HepG2 (cell line): ENCODE results near the gene CTLA4. TPM values are rescaled to one million over a fixed set of nuclear protein-coding genes. Genes with fewer than 3 reads are reported as not detected.

Experiments
- ATAC-seq: fragments of 200-7000 bp; cut with Tn5 transposase; 3 replicates; pipeline ENCODE4 v1.9.1; 2020; ENCODE audit warnings: mild to moderate bottlenecking, moderate library complexity
- BruUV-seq: library from RNA; stranded (reverse); fragments of 400-500 nt; replicated peaks from 2 replicates; lab custom pipeline; 2021; lab: Mats Ljungman, UMichigan
- CTCF ChIA-PET: fragments of 300-600 bp; formaldehyde crosslinking; extraction: SDS; loops from one replicate; lab custom pipeline; 2021; ENCODE audit warnings: low total read pairs, inconsistent platforms, low intra/inter-chr PET ratio; lab: Yijun Ruan, JAX
- POLR2A ChIA-PET: fragments of 350-600 bp; sonication (Branson Sonifier 250); formaldehyde crosslinking; loops from one replicate; lab custom pipeline; 2020; ENCODE audit warnings: antibody characterized with exemption, inconsistent platforms; lab: Yijun Ruan, JAX
- DNase-seq: peaks from one replicate; pipeline ENCODE4 v3.0.0-alpha.2; 2015; ENCODE audit warnings: low spot score
- FAIRE-seq: peaks from 3 replicates; lab custom pipeline; 2011; peaks lifted over from hg19 to GRCh38; lab: Jason Lieb, UNC
- H2AFZ ChIP-seq: one replicate; pipeline ENCODE4 v1.6.1; 2011; ENCODE audit warnings: low read length, inconsistent platforms
- H3K27ac ChIP-seq: fragments of 300-600 bp; 3 replicates; pipeline ENCODE4 v1.8.0; 2011; ENCODE audit warnings: mixed run types, mild to moderate bottlenecking, mixed read lengths, low read length, inconsistent platforms; ENCODE audit not compliant: insufficient read depth; ENCODE audit errors: extremely low read length
- H3K27me3 ChIP-seq, 2 experiments: fragments of 200-600 bp in 1 of 2; 2 replicates in 1 of 2; 3 replicates in 1 of 2; pipeline versions ENCODE4 v1.6.0 to v1.8.0; 2011; ENCODE audit warnings: low read length in 2 of 2, mild to moderate bottlenecking in 2 of 2, moderate library complexity in 2 of 2, inconsistent platforms in 1 of 2; ENCODE audit not compliant: insufficient read depth in 2 of 2, control insufficient read depth in 1 of 2
- H3K36me3 ChIP-seq, 2 experiments: fragments of 200-600 bp in 1 of 2; replicated peaks in 1 of 2; 2 replicates in 1 of 2; 3 replicates in 1 of 2; pipeline versions ENCODE4 v1.5.1 to v1.8.0; 2011; ENCODE audit warnings: low read length in 2 of 2, inconsistent platforms in 1 of 2; ENCODE audit not compliant: insufficient read depth in 2 of 2, control insufficient read depth in 1 of 2
- H3K4me1 ChIP-seq: 2 replicates; pipeline ENCODE4 v1.5.1; 2012; ENCODE audit warnings: low read length, inconsistent platforms; ENCODE audit not compliant: insufficient read depth
- H3K4me2 ChIP-seq: 2 replicates; pipeline ENCODE4 v1.6.0; 2011; ENCODE audit warnings: low read depth, low read length, inconsistent platforms
- H3K4me3 ChIP-seq, 3 experiments: fragments of 200-600 bp in 1 of 3; sonication (generic), shearing (Covaris generic) in 1 of 3; replicated peaks in 1 of 3; 2 replicates each; pipeline ENCODE4 v1.5.1; 2011 to 2016; ENCODE audit warnings: low read length in 3 of 3, inconsistent platforms in 2 of 3, low read depth in 2 of 3, mild to moderate bottlenecking in 2 of 3, control low read depth in 1 of 3, mixed read lengths in 1 of 3; ENCODE audit not compliant: insufficient read depth in 1 of 3
- H3K79me2 ChIP-seq: one replicate; pipeline ENCODE4 v1.6.1; 2011; ENCODE audit warnings: low read length, inconsistent platforms; ENCODE audit not compliant: insufficient read depth
- H3K9ac ChIP-seq: 2 replicates; pipeline ENCODE4 v1.6.0; 2011; ENCODE audit warnings: mild to moderate bottlenecking, low read depth, low read length, inconsistent platforms; ENCODE audit not compliant: insufficient read depth
- H3K9me3 ChIP-seq: 2 replicates; pipeline ENCODE4 v1.5.1; 2012; ENCODE audit warnings: mild to moderate bottlenecking, low read length
- H4K20me1 ChIP-seq: 2 replicates; pipeline ENCODE4 v1.6.0; 2011; ENCODE audit warnings: inconsistent platforms, mild to moderate bottlenecking, low read length, moderate library complexity; ENCODE audit not compliant: insufficient read depth
- CEBPB ChIP-seq: IDR thresholded peaks from 2 replicates; pipeline ENCODE4 v1.6.1; 2011; ENCODE audit warnings: low read depth, low read length, improper control_type of control experiment, borderline replicate concordance
- CHCHD3 ChIP-seq: sonication (generic); formaldehyde crosslinking; IDR thresholded peaks from 2 replicates; pipeline ENCODE4 v1.8.0; 2022; ENCODE audit warnings: mild to moderate bottlenecking, missing genetic modification reagents, moderate library complexity
- CHD4 ChIP-seq: fragments of 200-600 bp; sonication (generic); IDR thresholded peaks from 2 replicates; pipeline ENCODE4 v1.7.0; 2017; ENCODE audit warnings: mild to moderate bottlenecking, low read length, borderline replicate concordance
- HCFC1 ChIP-seq: fragments of 150-350 bp; IDR thresholded peaks from 2 replicates; pipeline ENCODE4 v1.6.1; 2014; ENCODE audit warnings: low read depth, low read length
- HNF4G ChIP-seq, 2 experiments: sonication (generic) in 1 of 2; formaldehyde crosslinking in 1 of 2; IDR thresholded peaks; 2 replicates each; pipeline versions ENCODE4 v1.4.0 to v1.6.1; 2011 to 2020; ENCODE audit warnings: borderline replicate concordance in 2 of 2, low read depth in 2 of 2, mild to moderate bottlenecking in 2 of 2, low read length in 1 of 2, missing genetic modification reagents in 1 of 2, moderate library complexity in 1 of 2
- ISL2 ChIP-seq: sonication (generic); formaldehyde crosslinking; IDR thresholded peaks from 2 replicates; pipeline ENCODE4 v1.5.0; 2020; ENCODE audit warnings: missing genetic modification reagents
- KDM5A ChIP-seq: fragments of 200-600 bp; sonication (generic); IDR thresholded peaks from 2 replicates; pipeline ENCODE4 v1.7.0; 2018; ENCODE audit warnings: antibody characterized with exemption, mild to moderate bottlenecking, low read length, borderline replicate concordance
- MIXL1 ChIP-seq: IDR thresholded peaks from 2 replicates; pipeline ENCODE4 v1.6.1; 2016
- MYC ChIP-seq: sonication (generic); formaldehyde crosslinking; IDR thresholded peaks from 2 replicates; pipeline ENCODE4 v1.9.0; 2021; ENCODE audit warnings: missing genetic modification reagents, borderline replicate concordance
- NCOR1 ChIP-seq: fragments of 200-600 bp; sonication (generic); IDR thresholded peaks from 2 replicates; pipeline ENCODE4 v1.7.0; 2017; ENCODE audit warnings: antibody characterized with exemption, low read length, borderline replicate concordance
- POGK ChIP-seq: sonication (generic); formaldehyde crosslinking; conservative IDR thresholded peaks from 2 replicates; pipeline ENCODE4 v1.8.0; 2022; ENCODE audit warnings: mild to moderate bottlenecking, moderate library complexity, missing genetic modification reagents
- RFX3 ChIP-seq: IDR thresholded peaks from 2 replicates; pipeline ENCODE4 v1.6.1; 2016; ENCODE audit warnings: missing biosample characterization, missing genetic modification reagents
- SALL1 ChIP-seq: sonication (generic); formaldehyde crosslinking; IDR thresholded peaks from 2 replicates; pipeline ENCODE4 v1.8.0; 2022; ENCODE audit warnings: mild to moderate bottlenecking, missing genetic modification reagents
- SP2 ChIP-seq: sonication (generic); formaldehyde crosslinking; IDR thresholded peaks from 2 replicates; pipeline ENCODE4 v1.5.1; 2020; ENCODE audit warnings: mild to moderate bottlenecking, missing genetic modification reagents
- ZNF180 ChIP-seq: sonication (generic); formaldehyde crosslinking; IDR thresholded peaks from 2 replicates; pipeline ENCODE4 v1.4.0; 2020; ENCODE audit warnings: low read depth, missing genetic modification reagents, borderline replicate concordance
- ZNF256 ChIP-seq: sonication (generic); formaldehyde crosslinking; conservative IDR thresholded peaks from 2 replicates; pipeline ENCODE4 v1.4.0; 2020; ENCODE audit warnings: missing genetic modification reagents
- ZNF724P ChIP-seq: sonication (generic); formaldehyde crosslinking; IDR thresholded peaks from 2 replicates; pipeline ENCODE4 v1.8.0; 2022; ENCODE audit warnings: missing genetic modification reagents, borderline replicate concordance
- ZNF879 ChIP-seq: sonication (generic); formaldehyde crosslinking; IDR thresholded peaks from 2 replicates; pipeline ENCODE4 v1.8.1; 2023; ENCODE audit warnings: missing genetic modification reagents
- WGBS: methylation state at CpG from one replicate; pipeline ENCODE4 v1.1.6; 2017; ENCODE audit warnings: low lambda C conversion rate; 5-methylcytosine and 5-hydroxymethylcytosine counted together
- in situ Hi-C: cut with HindIII; loops from 2 replicates; pipeline ENCODE4 v1.10.0; 2017; ENCODE audit warnings: low pct_unique_long_range_greater_than_20kb; ENCODE audit not compliant: extremely low pct_ligation_motif_present
- intact Hi-C: fragments of 100-400 bp; cut with micrococcal nuclease; formaldehyde crosslinking; loops from one replicate; pipeline ENCODE4 v1.10.0; 2022; ENCODE audit not compliant: unreplicated experiment
- polyA plus RNA-seq, 8 experiments: library from polyadenylated mRNA; depleted of rRNA in 3 of 8; stranded (reverse) in 7 of 8; unstranded in 1 of 8; fragments of >200 nt; fragmentation: Illumina TruSeq in 4 of 8; extraction: Trizol in 4 of 8; gene quantifications; 2 replicates each; pipeline versions ENCODE4 v1.2.1 to v1.2.3, GENCODE V29; 2011 to 2016; ENCODE audit warnings: low read depth in 4 of 8, missing spikeins in 1 of 8, mixed read lengths in 1 of 8; ENCODE audit not compliant: insufficient read depth in 1 of 8
- total RNA-seq, 5 experiments: library from RNA; depleted of rRNA; stranded (reverse); fragments of >200 nt; fragmentation: Illumina TruSeq; extraction: Trizol; gene quantifications; 2 replicates each; pipeline ENCODE4 v1.2.3, GENCODE V29; 2016; ENCODE audit warnings: low read depth in 1 of 5
- TF ChIP-seq, protein P1 (sequence below): IDR thresholded peaks from 2 replicates; pipeline ENCODE4 v1.6.1; 2016; ENCODE audit warnings: missing biosample characterization, missing genetic modification reagents, low read depth
- TF ChIP-seq, protein P2 (sequence below): IDR thresholded peaks from 2 replicates; pipeline ENCODE4 v1.6.1; 2016; ENCODE audit warnings: control low read depth

The CTLA4 gene
- total and polyA plus RNA-seq, 2 of the 13 experiments (the other 11 are each of a cell fraction or from before 2014, with no cell fraction given): 0.16 TPM; not detected in 1

GRCh38 chr2:203893840-203894239, 26.3 kb downstream of the CTLA4 start (continued):
- TF ChIP-seq HCFC1: no peak
- no peak for TF ChIP-seq NCOR1
- no peak for TF ChIP-seq POGK (CRISPR knock-in tag)
- no peak for TF ChIP-seq KDM5A
- TF ChIP-seq, protein P1, sequence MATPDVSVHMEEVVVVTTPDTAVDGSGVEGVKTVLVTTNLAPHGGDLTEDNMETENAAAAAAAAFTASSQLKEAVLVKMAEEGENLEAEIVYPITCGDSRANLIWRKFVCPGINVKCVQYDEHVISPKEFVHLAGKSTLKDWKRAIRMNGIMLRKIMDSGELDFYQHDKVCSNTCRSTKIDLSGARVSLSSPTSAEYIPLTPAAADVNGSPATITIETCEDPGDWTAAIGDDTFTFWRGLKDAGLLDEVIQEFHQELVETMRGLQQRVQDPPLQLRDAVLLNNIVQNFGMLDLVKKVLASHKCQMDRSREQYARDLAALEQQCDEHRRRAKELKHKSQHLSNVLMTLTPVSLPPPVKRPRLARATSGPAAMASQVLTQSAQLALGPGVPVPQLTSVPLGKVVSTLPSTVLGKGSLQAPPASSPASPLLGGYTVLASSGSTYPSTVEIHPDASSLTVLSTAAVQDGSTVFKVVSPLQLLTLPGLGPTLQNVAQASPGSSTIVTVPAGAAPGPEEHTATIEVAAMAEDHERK (CRISPR knock-in tag): no peak
- TF ChIP-seq, protein P2, sequence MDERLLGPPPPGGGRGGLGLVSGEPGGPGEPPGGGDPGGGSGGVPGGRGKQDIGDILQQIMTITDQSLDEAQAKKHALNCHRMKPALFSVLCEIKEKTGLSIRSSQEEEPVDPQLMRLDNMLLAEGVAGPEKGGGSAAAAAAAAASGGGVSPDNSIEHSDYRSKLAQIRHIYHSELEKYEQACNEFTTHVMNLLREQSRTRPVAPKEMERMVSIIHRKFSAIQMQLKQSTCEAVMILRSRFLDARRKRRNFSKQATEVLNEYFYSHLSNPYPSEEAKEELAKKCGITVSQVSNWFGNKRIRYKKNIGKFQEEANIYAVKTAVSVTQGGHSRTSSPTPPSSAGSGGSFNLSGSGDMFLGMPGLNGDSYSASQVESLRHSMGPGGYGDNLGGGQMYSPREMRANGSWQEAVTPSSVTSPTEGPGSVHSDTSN (CRISPR knock-in tag): no peak
- no peak for TF ChIP-seq CHD4

- Histone ChIP-seq H3K36me3 (no peaks in the 10 kb centered on the region), H3K4me1 (no peaks in the 10 kb centered on the region), H3K27me3 (no peaks in the 10 kb centered on the region; a peak in 1 of 5 replicates), H3K4me2 (no peak overlapping the region), H3K9ac (no peak overlapping the region), H3K27ac (no peak overlapping the region), H2AFZ (no peak overlapping the region), H3K9me3 (no peaks in the 10 kb centered on the region), H3K79me2 (no peaks in the 10 kb centered on the region), H4K20me1 (no peaks in the 10 kb centered on the region), H3K4me3 (no peak overlapping the region)
- DNase-seq (no peak), ATAC-seq (no peak), FAIRE-seq (no peak)
- POLR2A ChIA-PET: no interaction called here
- no TSS peak for BruUV-seq
- intact Hi-C loops (no loop called here), in situ Hi-C loops (no loop called here)
- CTCF ChIA-PET: no interaction called here
- 30% methylated on average over 1 of the region's 1 CpG for WGBS
- no peak for TF ChIP-seq CHCHD3 (CRISPR knock-in tag)
- TF ChIP-seq ISL2: no peak
- no peak for TF ChIP-seq SP2
- no peak for TF ChIP-seq CEBPB
- TF ChIP-seq ZNF256 (CRISPR knock-in tag): no peak
- no peak for TF ChIP-seq SALL1 (CRISPR knock-in tag)
- no peak for TF ChIP-seq MYC (CRISPR knock-in tag)
- TF ChIP-seq ZNF879 (CRISPR knock-in tag): no peak
- TF ChIP-seq ZNF180 (CRISPR knock-in tag): no peak
- no peak for TF ChIP-seq MIXL1 (CRISPR knock-in tag)
- TF ChIP-seq RFX3: no peak
- no peak for TF ChIP-seq ZNF724P (CRISPR knock-in tag)
- TF ChIP-seq HNF4G (IDR thresholded peaks at IDR 0.05; ENCODE audit: borderline replicate concordance, low read depth, low read length): no peak
- TF ChIP-seq HNF4G (CRISPR knock-in tag; IDR thresholded peaks at IDR 0.05; ENCODE audit: borderline replicate concordance, low read depth): no peak
Measured at GRCh38 chr2:203894262-203894661, 26.7 kb downstream of the CTLA4 start.
